ENCODE measurements around the gene GPR160. TPM values are rescaled to one million over a fixed set of nuclear protein-coding genes. Genes with fewer than 3 reads are reported as not detected.

Gene GPR160
- total RNA-seq, 1 experiment from 2014 or later = 9.9 TPM

GRCh38 chr3:170052398-170052797 lies 14.6 kb downstream of the GPR160 start (continued):
- no peak for TF ChIP-seq REST (IDR thresholded peaks at IDR 0.05; ENCODE audit: low read depth)
- no peak for TF ChIP-seq YY1 (IDR thresholded peaks at IDR 0.05; ENCODE audit: extremely low read depth, insufficient replicate concordance, low read depth, low read length)
- no peak for TF ChIP-seq SP1 (IDR thresholded peaks at IDR 0.05; ENCODE audit: low read depth)
- no peak for TF ChIP-seq TCF7L2 (IDR thresholded peaks at IDR 0.05; ENCODE audit: borderline replicate concordance, extremely low read depth, insufficient read depth, insufficient read length)

GRCh38 chr3:170054204-170054603 lies 16.4 kb downstream of the GPR160 start:
- no TSS peak for BruUV-seq (replicated peaks)
- no peak overlapping the region for H2AFZ ChIP-seq (ENCODE audit: low read depth, low read length, poor library complexity, severe bottlenecking)
- no peak overlapping the region for H3K27ac ChIP-seq (ENCODE audit: low read depth, low read length)
- intact Hi-C loops (cut with micrococcal nuclease) = loop anchor here (2.0 kb wide), 1 partner anchor 191 kb away; no protein-coding TSS in a partner anchor
- H3K9me3 ChIP-seq (ENCODE audit: control insufficient read depth in 1 of 2, insufficient read depth in 1 of 2, low read depth in 1 of 2, low read length in 2 of 2) = no peaks in the 10 kb centered on the region
- ChIA-PET RAD21 (ENCODE audit: low non-redundant PET in 1 of 2, low total read pairs in 2 of 2, uncharacterized antibody in 2 of 2, unreplicated experiment in 2 of 2) (no interaction called here), CTCF (interaction anchor here (0.8 to 1.5 kb wide), 2 partner anchors 11 to 30 kb away, joined by 4 read pairs; no protein-coding TSS in a partner anchor), POLR2A (no interaction called here)
- H3K9ac ChIP-seq (ENCODE audit: low read length) = no peak overlapping the region
- H3K4me1 ChIP-seq (ENCODE audit: control insufficient read depth in 1 of 2, insufficient read depth in 2 of 2, low read length in 2 of 2) = 0 out of 4 replicates have a peak, but pooled peaks cover 0 to 2% of the 10 kb centered on the region in 2 experiments
- no peaks in the 10 kb centered on the region for H3K79me2 ChIP-seq (ENCODE audit: insufficient read depth, low read length)
- H4K20me1 ChIP-seq (ENCODE audit: insufficient read depth) = no peaks in the 10 kb centered on the region
- H3K4me2 ChIP-seq (ENCODE audit: low read length) = no peak overlapping the region
- 0 out of 2 replicates have a peak, but pooled peaks cover 4% of the 10 kb centered on the region for H3K9me2 ChIP-seq (ENCODE audit: insufficient read depth)
- ATAC-seq (peak; percentile 63), DNase-seq (ENCODE audit: low read depth, low spot score) (no peak)
- TF ChIP-seq RAD21 (IDR thresholded peaks at IDR 0.05; ENCODE audit: low read depth) (peak; percentile 60), CEBPB (IDR thresholded peaks at IDR 0.05; ENCODE audit: low read depth) (no peak), EZH2 (IDR thresholded peaks at IDR 0.05) (no peak), TCF7L2 (IDR thresholded peaks at IDR 0.05; ENCODE audit: borderline replicate concordance, extremely low read depth, insufficient read depth, insufficient read length) (no peak), SP1 (IDR thresholded peaks at IDR 0.05; ENCODE audit: low read depth) (no peak), ZFX (IDR thresholded peaks at IDR 0.05) (no peak), SIN3A (IDR thresholded peaks at IDR 0.05; ENCODE audit: low read depth) (no peak), CTCF (IDR thresholded peaks at IDR 0.05 in 2 of 3, conservative IDR thresholded peaks at IDR 0.05 in 1 of 3; ENCODE audit: borderline replicate concordance in 1 of 3, insufficient read depth in 1 of 3, low read depth in 2 of 3, low read length in 2 of 3) (peak; percentile 35 to 48 (median 38); a peak in 5 of 6 replicates)
- TF ChIP-seq, protein P1, sequence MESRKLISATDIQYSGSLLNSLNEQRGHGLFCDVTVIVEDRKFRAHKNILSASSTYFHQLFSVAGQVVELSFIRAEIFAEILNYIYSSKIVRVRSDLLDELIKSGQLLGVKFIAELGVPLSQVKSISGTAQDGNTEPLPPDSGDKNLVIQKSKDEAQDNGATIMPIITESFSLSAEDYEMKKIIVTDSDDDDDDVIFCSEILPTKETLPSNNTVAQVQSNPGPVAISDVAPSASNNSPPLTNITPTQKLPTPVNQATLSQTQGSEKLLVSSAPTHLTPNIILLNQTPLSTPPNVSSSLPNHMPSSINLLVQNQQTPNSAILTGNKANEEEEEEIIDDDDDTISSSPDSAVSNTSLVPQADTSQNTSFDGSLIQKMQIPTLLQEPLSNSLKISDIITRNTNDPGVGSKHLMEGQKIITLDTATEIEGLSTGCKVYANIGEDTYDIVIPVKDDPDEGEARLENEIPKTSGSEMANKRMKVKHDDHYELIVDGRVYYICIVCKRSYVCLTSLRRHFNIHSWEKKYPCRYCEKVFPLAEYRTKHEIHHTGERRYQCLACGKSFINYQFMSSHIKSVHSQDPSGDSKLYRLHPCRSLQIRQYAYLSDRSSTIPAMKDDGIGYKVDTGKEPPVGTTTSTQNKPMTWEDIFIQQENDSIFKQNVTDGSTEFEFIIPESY (IDR thresholded peaks at IDR 0.05; ENCODE audit: extremely low read depth, insufficient replicate concordance, low read length) = no peak
- TF ChIP-seq, protein P2, sequence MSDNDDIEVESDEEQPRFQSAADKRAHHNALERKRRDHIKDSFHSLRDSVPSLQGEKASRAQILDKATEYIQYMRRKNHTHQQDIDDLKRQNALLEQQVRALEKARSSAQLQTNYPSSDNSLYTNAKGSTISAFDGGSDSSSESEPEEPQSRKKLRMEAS (IDR thresholded peaks at IDR 0.05) = no peak
- no peak overlapping the region for H3K4me3 ChIP-seq (replicated peaks in 1 of 2; ENCODE audit: low read depth in 1 of 2, low read length in 2 of 2)
- no peaks in the 10 kb centered on the region for H3K36me3 ChIP-seq (ENCODE audit: control insufficient read depth in 1 of 2, insufficient read depth in 2 of 2, low read length in 2 of 2)
- H3K27me3 ChIP-seq (ENCODE audit: insufficient read depth, low read length) = no peaks in the 10 kb centered on the region
